Measurements from ENCODE around the gene ZNF649. TPM values are rescaled to one million over a fixed set of nuclear protein-coding genes. Genes with fewer than 3 reads are reported as not detected.

ZNF649 gene
- 5.5 and 6.5 TPM in 2 replicates for total RNA-seq

DNA sequence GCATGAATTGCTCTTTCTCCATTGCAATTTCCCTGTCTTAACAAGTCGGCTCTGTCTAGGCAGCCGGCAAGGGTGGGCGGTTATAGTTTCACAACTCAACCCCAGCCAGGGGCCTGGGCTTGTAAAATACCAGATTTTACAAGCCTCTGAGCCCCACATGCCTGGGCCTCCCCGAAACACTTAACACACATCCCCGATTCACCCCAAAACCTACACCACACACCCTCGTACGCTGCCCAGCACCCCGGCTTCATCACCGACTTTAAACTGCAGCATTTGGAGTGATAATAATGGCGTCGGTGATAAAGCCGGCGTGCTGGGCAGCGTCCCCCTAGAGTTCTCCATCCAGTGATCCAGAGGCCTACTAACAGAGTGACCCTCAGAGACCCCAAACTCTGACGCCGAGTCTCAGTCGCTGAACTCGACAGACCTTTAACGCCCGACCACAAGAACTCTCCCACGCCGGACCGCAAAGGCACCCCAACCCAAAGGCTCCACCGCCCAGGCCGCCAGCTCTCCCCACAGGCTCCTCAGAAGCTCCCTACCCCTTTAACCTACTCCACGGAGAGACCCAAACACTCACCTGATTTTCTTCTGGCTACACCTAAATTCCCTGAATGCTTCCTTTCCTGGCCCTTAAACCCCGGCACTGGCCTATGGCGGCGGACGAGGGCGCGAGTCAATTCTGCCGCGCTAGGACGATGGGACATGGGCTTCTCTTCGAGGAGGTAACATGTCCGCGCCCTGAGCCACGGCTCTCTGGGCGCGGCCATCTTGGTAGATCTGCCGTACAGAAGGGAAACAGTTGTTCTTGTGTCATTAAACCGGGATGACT lies at the start of gene ZNF649:
ZNF649 (minus strand) TSS at position 687 of the 835 bp plus-strand sequence. CDS start 4,910 bp downstream, outside the sequence.

DNA sequence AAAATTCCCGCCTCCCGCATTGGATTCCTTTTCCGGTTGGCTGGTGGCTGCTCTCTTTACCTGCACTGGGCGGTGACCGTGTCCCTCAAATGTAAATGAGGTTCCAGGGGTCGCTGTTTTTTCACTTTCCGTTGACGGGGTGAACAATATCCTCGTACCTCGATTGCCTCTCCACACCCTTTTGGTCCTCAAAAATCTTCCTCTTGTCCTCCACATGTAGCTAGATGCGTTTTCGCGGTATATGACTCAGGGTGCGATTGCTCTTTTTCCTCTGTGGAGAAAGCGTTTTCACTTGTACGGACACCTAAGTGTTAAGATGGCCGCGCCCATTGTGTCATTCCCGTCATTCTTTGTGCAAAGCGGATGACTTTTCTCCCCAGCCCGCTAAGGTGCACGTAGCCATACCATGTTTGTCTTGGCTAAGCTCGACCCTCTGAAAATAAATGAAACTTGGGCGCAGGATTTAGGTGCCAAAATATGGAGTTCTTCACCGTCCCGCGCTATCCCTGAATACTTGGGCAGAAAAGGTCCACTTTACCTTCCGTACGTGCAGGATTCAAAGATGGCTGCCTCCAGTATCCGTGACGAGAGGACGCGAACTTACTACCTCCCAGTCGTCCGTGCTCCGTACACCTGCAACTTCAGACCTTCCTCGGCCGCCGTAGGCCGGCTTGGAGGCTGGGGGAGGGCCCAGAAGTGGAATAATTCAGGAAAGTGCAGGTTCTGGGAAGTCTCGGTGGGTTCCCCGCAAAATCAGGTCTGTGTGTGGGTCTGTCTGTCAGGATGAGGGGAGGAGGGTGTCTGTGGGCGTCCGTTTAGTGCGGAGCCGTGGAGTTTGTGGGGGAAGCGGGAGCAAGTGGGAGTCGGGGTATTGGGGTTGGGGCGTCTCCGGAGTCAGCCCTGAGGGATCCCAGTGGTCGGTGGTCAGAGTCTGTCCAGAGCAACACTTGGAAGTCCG lies 22.2 kb upstream of the ZNF649 start, which contains the start of gene ZNF613:
ZNF613 (plus strand) TSS at position 689 of the 958 bp plus-strand sequence. CDS start 8,749 bp downstream, outside the sequence.

DNA sequence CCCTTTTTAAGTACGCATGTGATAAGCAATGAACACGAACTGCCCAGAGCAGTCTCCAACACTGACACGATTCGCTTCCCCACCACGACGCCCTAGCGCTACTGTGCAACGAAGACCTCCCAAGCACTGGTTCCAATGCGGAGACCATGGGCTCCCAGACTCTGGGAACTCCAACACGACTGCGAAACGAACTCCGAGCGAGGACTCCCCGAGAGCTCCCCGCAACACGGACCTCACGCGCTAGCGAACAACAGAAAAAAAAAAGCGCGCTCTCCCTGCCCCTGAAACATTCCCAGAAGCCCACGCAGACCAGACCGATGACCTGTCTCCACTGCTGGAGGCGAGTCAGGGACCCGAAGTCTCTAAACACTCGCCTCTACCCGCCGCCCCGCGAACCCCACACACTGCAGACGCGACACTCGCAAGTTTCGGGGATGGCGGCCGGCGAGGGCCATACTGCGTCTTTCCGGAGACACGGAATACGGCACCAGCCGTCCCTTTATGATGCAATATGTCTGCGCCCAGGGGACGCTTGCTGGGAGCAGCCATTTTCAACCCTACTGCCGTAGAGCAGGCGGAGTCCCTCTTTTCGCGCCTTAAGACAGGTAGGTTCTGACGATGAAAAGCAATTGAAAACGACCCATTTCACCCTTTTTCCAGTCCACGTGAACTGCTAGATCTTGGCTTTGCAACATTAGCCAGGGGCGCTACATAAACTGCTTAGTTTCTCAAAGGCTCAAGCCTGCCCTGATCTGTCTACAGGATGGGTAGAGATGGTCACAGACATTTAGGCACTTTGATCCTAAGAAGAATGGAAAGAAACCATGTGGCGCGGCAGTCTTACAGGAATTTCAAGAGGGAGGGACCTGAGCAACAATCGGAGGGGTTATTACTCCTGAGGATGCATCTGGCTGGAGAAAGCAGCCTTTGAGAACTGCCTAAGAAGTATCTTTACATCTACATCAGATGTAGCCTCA lies 17.0 kb downstream of the ZNF649 start, which contains the start of gene ZNF577:
ZNF577 (minus strand) TSS at position 430 of the 977 bp plus-strand sequence. CDS start 7,569 bp downstream, outside the sequence.

Other genes starting within 250 kb of the ZNF649 start
- gene SPACA6, start 211.7 kb downstream of the ZNF649 start, total RNA-seq, result 2.6 and 5.1 TPM in 2 replicates
- gene HAS1, start 181.0 kb downstream of the ZNF649 start, total RNA-seq, result 6.2 and 6.6 TPM in 2 replicates
- 0.39 and 1.5 TPM in 2 replicates for gene FPR1, start 153.1 kb downstream of the ZNF649 start, total RNA-seq
- gene FPR2, start 143.8 kb downstream of the ZNF649 start, total RNA-seq, result 0.37 and 0.39 TPM in 2 replicates
- not detected in 2 replicates for gene FPR3, start 109.9 kb downstream of the ZNF649 start, total RNA-seq
- gene ZNF577, start 17.1 kb downstream of the ZNF649 start, total RNA-seq, result 3.7 and 4.0 TPM in 2 replicates
- 2.9 and 3.7 TPM in 2 replicates for gene ZNF613, start 22.5 kb upstream of the ZNF649 start, total RNA-seq
- 6.1 and 8.1 TPM in 2 replicates for gene ZNF350, start 81.8 kb upstream of the ZNF649 start, total RNA-seq
- gene ZNF615, start 103.2 kb upstream of the ZNF649 start, total RNA-seq, result 8.6 and 8.8 TPM in 2 replicates
- gene ZNF614, start 123.4 kb upstream of the ZNF649 start, total RNA-seq, result 7.3 and 10.8 TPM in 2 replicates
- gene ZNF432, start 143.8 kb upstream of the ZNF649 start, total RNA-seq, result 5.5 and 7.0 TPM in 2 replicates
- gene ZNF841, start 190.7 kb upstream of the ZNF649 start, total RNA-seq, result 19.1 and 22.7 TPM in 2 replicates
- 7.8 and 8.8 TPM in 2 replicates for gene ZNF616, start 234.9 kb upstream of the ZNF649 start, total RNA-seq